GM06990 (cell line): ENCODE measurements around the gene ZDHHC20.

Experiments
- DNase-seq: peaks from one replicate; pipeline ENCODE4 v3.0.0-alpha.2; 2011; ENCODE audit not compliant: insufficient read length; ENCODE audit errors: extremely low read depth
- H3K27me3 ChIP-seq: replicated peaks from 2 replicates; pipeline ENCODE4 v1.6.0; 2011; ENCODE audit warnings: low read length; ENCODE audit not compliant: control insufficient read depth, insufficient read depth
- H3K36me3 ChIP-seq: 2 replicates; pipeline ENCODE4 v1.5.1; 2011; ENCODE audit warnings: low read length; ENCODE audit not compliant: control insufficient read depth, insufficient read depth
- H3K4me3 ChIP-seq: replicated peaks from 2 replicates; pipeline ENCODE4 v1.5.1; 2011; ENCODE audit warnings: low read depth, mild to moderate bottlenecking, control low read depth, low read length
- TF ChIP-seq, protein P1 (sequence below): IDR thresholded peaks from 2 replicates; pipeline ENCODE4 v1.5.1; 2011; ENCODE audit warnings: low read length, control low read depth, mild to moderate bottlenecking, inconsistent platforms; ENCODE audit not compliant: insufficient read depth, poor library complexity, severe bottlenecking

The ZDHHC20 gene

GRCh38 chr13:21348488-21349120 is 110.5 kb downstream of the ZDHHC20 start:
- no peak for DNase-seq
- TF ChIP-seq, protein P1, sequence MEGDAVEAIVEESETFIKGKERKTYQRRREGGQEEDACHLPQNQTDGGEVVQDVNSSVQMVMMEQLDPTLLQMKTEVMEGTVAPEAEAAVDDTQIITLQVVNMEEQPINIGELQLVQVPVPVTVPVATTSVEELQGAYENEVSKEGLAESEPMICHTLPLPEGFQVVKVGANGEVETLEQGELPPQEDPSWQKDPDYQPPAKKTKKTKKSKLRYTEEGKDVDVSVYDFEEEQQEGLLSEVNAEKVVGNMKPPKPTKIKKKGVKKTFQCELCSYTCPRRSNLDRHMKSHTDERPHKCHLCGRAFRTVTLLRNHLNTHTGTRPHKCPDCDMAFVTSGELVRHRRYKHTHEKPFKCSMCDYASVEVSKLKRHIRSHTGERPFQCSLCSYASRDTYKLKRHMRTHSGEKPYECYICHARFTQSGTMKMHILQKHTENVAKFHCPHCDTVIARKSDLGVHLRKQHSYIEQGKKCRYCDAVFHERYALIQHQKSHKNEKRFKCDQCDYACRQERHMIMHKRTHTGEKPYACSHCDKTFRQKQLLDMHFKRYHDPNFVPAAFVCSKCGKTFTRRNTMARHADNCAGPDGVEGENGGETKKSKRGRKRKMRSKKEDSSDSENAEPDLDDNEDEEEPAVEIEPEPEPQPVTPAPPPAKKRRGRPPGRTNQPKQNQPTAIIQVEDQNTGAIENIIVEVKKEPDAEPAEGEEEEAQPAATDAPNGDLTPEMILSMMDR = no peak
- H3K4me3 ChIP-seq = no peak overlapping the region

DNA sequence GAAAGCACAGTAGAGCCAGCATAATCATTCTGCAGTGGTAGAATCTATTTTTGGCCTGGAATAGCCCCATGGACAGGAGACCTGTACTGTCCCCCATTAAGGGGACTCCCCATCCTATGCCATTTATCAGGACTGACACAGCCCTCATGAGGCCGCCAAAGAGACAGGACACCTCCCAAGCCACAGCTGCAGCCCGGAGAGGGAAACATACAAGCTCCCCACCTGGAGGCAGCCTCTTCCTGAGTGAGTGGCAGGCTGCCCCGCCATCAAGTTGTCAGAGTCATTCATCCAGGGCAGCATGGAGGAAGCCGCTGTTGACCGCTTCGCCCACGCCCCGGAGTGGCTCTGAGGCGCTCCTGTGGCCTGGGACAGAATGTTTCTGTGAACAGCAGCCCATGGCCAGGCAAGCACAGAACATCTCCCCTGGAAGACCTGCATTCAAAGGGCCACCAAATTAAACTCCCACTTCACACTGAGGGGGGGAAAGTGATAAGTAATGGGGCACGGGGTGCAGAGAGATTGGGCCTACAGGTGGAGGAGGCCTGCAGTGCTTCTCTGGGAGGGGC is 111.3 kb downstream of the ZDHHC20 start:
- no peaks in the 10 kb centered on the region for H3K36me3 ChIP-seq
- TF ChIP-seq, protein P1 = no peak
- H3K27me3 ChIP-seq = no peaks in the 10 kb centered on the region
- H3K4me3 ChIP-seq = no peak overlapping the region
- DNase-seq = no peak

More at GRCh38 chr13:21348488-21349120, 110.5 kb downstream of the ZDHHC20 start:
- H3K27me3 ChIP-seq = no peaks in the 10 kb centered on the region
- no peaks in the 10 kb centered on the region for H3K36me3 ChIP-seq

GRCh38 chr13:21344662-21345176 is 114.4 kb downstream of the ZDHHC20 start:
- H3K36me3 ChIP-seq = no peaks in the 10 kb centered on the region
- no peaks in the 10 kb centered on the region for H3K27me3 ChIP-seq
- TF ChIP-seq, protein P1 = no peak
- peak; percentile 31 for DNase-seq
- no peak overlapping the region for H3K4me3 ChIP-seq

DNA sequence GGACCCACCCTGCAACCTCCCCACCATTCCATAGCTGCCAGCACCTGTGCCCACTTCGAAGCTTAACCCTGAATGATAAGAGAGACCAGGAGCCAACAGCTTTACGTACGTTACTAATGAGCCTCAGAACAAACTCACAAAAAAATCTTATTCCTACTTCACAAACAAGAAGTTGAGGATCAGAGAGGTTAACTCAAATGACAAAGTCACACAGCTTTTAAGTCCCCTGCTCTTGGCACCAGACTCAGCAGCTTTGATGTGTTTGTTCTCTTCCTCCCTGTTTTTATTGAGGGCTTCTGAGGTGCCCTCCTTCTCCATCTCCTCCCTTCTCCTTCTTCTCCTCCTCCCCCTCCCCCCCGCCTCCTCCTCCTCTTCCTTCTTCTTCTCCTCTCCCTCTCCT is 115.4 kb downstream of the ZDHHC20 start:
- Histone ChIP-seq H3K27me3 (no peaks in the 10 kb centered on the region), H3K36me3 (no peaks in the 10 kb centered on the region), H3K4me3 (no peak overlapping the region)
- TF ChIP-seq, protein P1 = no peak
- DNase-seq = no peak

DNA sequence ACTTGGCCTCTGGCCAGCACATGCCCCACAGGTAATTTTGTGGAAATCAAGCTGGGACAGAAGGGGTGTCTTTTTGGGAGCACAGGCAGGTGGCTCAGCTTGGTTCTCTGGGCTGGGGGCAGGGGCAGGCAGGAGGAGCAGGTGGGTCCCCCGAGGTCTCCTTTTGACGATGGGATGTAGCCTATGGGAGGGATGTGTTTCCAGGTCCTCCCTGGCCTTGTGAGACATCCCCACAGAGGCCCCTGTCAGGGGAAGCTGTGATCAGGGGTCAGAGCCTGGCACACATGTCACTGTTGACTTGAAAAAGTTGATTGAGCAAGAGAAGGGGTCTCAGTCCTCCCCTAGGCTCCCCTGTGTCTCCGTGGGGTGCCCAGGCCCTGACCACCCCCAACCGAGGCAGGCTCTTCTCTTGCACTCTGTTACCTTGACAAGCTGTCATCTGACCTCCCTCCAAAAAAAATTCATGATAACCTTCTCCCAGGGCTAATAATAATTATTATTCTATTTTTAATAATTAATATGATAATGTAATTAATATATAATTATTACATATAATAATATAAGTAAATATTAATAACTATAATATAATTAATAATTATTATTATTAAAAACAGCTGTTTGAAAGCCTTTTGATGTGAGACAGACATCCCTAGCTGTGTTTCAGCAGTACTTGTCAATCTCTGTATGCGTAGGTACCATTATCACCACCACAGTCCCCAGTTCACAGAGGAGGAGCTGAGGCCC is 116.2 kb downstream of the ZDHHC20 start:
- no peak for DNase-seq
- Histone ChIP-seq H3K4me3 (no peak overlapping the region), H3K36me3 (no peaks in the 10 kb centered on the region), H3K27me3 (no peaks in the 10 kb centered on the region)
- TF ChIP-seq, protein P1 = no peak
